GM10266 (cell line): ENCODE data around the gene WDR59.

Experiments used
- DNase-seq: peaks from one replicate; pipeline ENCODE4 v3.0.0; 2012; ENCODE audit errors: extremely low spot score
- CTCF ChIP-seq: IDR thresholded peaks from 2 replicates; pipeline ENCODE4 v1.5.1; 2012; ENCODE audit warnings: mild to moderate bottlenecking, low read depth; ENCODE audit not compliant: control insufficient read depth, insufficient read depth; ENCODE audit errors: missing control alignments

WDR59 gene

GRCh38 chr16:74987027-74987681, 2.2 kb upstream of the WDR59 start:
- no peak for TF ChIP-seq CTCF
- DNase-seq, result no peak

- no peak for TF ChIP-seq CTCF
- DNase-seq, result no peak
Measured at GRCh38 chr16:74984194-74984528, 762 bp downstream of the WDR59 start.

GRCh38 chr16:74982256-74982655, 2.7 kb downstream of the WDR59 start:
- no peak for TF ChIP-seq CTCF
- no peak for DNase-seq

GRCh38 chr16:74975591-74975990, 9.3 kb downstream of the WDR59 start:
- TF ChIP-seq CTCF, result no peak
- no peak for DNase-seq

GRCh38 chr16:74973304-74973703, 11.6 kb downstream of the WDR59 start:
- TF ChIP-seq CTCF, result no peak

GRCh38 chr16:74954763-74955162, 30.2 kb downstream of the WDR59 start:
- DNase-seq, result no peak
- TF ChIP-seq CTCF, result no peak

More at GRCh38 chr16:74973304-74973703, 11.6 kb downstream of the WDR59 start:
- no peak for DNase-seq

GRCh38 chr16:74951681-74952080, 33.2 kb downstream of the WDR59 start:
- TF ChIP-seq CTCF, result no peak

More at GRCh38 chr16:74951681-74952080, 33.2 kb downstream of the WDR59 start:
- no peak for DNase-seq
